Endometrium (tissue), 2 donors: ENCODE data around the gene ZFPL1.

Experiments used
- FAIRE-seq: peaks from 2 replicates; lab custom pipeline; 2012; peaks lifted over from hg19 to GRCh38; lab: Jason Lieb, UNC
- donor health status: control.
- donor health status: control.

The ZFPL1 gene

GRCh38 chr11:65095974-65096806 lies 12.2 kb downstream of the ZFPL1 start, which contains the start of gene VPS51:
TSS of gene VPS51 (plus strand) at chr11:65096214. CDS start at chr11:65096251, 37 bp downstream.
- FAIRE-seq = peak; percentile 23

GRCh38 chr11:65096926-65097325 lies 12.9 kb downstream of the ZFPL1 start:
- FAIRE-seq = no peak

DNA sequence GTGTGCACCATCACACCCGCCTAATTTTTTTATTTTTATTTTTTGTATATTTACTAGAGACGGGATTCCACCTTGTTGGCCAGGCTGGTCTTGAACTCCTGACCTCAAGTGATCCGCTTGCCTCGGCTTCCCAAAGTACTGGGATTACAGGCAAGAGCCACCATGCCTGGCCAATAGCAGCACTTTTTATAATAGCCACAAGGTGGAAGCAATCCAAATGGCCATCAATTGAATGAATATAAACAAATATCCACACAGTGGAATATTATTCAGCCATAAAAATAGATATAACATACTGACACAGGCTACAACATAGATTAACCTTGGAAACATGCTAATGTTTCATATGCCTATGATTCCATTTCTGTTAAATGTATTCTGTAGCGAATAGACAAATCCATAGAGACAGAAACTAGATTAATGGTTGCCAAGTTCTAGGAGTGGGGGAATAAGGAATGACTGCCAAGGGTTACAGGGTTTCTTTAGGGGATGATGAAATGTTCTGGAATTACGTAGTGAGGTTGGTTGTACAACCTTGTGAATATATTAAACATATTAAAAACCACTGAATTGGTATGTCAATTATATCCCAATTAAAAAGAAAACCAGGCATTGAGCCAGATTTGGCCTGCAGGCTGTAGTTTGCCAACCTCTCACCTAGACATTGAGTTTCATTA lies 16.8 kb downstream of the ZFPL1 start:
- no peak for FAIRE-seq

- no peak for FAIRE-seq
Observed at GRCh38 chr11:65102142-65103095, 18.4 kb downstream of the ZFPL1 start.

DNA sequence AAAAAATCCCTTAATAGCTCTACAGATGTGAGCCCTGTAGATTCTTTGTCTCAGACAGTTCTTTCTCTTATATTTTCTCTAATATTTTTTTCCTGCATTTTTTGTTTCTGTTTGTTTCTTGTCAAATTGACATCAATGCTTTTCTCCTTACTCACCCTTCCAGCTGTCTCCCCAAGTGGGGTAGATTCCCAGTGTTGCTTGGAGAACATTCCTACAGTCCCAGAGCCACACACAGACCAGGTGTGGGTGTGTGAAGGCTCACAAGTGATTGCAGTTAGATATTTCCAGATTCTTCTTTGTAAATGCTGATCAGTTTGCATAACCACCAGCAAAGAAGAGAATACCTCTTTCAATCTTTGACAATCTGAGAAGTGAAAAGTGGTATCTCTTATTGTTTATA lies 19.5 kb downstream of the ZFPL1 start:
- no peak for FAIRE-seq

GRCh38 chr11:65104628-65105027 lies 20.6 kb downstream of the ZFPL1 start:
- no peak for FAIRE-seq

GRCh38 chr11:65107078-65107477 lies 23.1 kb downstream of the ZFPL1 start:
- no peak for FAIRE-seq

DNA sequence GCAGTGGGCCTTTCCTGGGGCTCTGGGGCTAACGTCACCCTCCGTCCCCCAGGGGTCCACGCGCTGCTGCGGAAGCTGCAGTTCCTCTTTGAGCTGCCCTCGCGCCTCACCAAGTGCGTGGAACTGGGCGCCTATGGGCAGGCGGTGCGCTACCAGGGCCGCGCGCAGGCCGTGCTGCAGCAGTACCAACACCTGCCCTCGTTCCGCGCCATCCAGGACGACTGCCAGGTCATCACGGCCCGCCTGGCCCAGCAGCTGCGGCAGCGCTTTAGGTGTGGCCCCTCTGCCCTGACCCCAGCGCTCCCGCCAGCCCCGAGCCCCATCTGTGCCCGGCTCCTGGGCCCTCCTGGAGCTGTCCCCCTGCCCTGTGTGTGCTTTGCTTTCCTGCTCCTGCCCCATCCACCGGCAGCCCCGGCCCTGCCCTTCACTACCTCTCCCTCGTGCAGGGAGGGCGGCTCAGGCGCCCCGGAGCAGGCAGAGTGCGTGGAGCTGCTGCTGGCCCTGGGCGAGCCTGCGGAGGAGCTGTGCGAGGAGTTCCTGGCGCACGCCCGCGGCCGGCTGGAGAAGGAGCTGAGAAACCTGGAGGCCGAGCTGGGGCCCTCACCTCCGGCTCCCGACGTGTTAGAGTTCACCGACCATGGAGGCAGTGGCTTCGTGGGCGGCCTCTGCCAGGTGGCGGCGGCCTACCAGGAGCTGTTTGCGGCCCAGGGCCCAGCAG lies 23.9 kb downstream of the ZFPL1 start:
- no peak for FAIRE-seq

DNA sequence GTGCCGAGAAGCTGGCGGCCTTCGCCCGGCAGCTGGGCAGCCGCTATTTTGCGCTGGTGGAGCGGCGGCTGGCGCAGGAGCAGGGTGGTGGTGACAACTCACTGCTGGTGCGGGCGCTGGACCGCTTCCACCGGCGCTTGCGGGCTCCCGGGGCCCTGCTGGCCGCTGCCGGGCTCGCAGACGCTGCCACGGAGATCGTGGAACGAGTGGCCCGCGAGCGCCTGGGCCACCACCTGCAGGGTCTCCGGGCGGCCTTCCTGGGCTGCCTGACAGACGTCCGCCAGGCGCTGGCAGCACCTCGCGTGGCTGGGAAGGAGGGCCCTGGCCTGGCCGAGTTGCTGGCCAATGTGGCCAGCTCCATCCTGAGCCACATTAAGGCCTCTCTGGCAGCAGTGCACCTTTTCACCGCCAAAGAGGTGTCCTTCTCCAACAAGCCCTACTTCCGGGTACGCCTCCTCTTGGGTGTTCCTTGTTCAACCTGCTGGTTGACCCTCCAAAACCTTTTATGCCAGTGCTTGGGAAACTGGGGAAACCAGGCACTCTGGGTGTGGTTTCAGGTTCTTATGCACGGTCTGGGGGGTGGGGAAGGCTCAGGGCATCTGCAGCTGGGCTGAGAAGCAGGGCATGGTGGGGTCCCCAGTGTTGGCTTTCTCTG lies 24.6 kb downstream of the ZFPL1 start:
- FAIRE-seq = no peak

- no peak for FAIRE-seq
Observed at GRCh38 chr11:65109231-65110198, 25.5 kb downstream of the ZFPL1 start.

DNA sequence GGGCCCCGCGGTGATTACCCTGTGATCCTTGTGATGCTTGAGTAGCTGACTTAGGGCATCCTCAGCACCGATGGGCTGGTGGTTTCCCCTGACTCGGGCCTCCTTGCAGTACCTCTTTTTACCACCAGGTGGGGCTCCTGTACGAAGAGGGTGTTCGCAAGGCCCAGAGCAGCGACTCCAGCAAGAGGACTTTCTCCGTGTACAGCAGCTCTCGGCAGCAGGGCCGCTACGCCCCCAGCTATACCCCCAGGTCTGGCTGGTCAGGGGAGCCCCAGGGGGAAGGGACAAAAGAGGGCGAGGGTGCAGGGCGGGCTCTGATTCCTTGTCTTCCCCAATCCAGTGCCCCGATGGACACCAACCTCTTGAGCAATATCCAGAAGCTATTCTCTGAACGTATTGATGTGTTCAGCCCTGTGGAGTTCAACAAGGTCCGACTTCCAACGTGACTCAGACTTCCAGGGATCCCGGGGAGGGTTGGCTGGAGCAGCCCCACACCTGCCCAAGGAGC lies 26.4 kb downstream of the ZFPL1 start:
- no peak for FAIRE-seq

- FAIRE-seq = no peak
Observed at GRCh38 chr11:65111159-65111743, 27.2 kb downstream of the ZFPL1 start.

- FAIRE-seq = peak; percentile 74
Observed at GRCh38 chr11:65111744-65112545, 27.9 kb downstream of the ZFPL1 start, which contains the start of gene TM7SF2. TSS of gene TM7SF2 (plus strand) at chr11:65111872. CDS start at chr11:65112016, 144 bp downstream.

DNA sequence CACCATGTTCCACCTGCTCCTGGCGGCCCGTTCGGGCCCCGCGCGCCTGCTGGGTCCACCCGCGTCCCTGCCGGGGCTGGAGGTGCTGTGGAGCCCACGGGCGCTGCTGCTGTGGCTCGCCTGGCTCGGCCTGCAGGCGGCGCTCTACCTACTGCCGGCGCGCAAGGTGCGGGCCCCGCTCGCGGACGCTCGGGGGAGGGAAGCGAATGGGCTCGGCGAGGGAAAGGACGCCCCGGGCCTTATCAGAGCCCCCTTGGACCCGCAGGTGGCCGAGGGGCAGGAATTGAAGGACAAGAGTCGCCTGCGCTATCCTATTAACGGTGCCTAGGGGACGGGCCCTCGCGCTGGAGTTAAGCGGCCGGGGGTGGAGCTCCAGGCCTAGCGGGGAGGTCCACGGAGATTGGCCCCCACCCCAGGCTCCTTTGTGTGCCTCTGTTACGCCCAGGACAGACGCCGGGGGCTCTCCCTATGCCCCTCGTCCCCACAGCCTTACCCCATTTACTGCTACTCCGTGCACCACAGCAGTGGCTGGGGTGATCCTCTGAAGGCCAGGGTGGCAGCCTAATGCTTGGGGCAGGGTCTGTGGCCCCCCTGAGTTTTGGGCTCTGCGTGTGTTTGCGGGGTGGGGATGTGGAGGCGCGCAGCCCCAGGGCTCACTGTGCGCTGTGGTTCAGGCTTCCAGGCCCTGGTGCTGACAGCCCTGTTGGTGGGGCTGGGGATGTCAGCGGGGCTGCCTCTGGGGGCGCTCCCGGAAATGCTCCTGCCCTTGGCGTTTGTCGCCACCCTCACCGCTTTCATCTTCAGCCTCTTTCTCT lies 28.7 kb downstream of the ZFPL1 start:
- no peak for FAIRE-seq

DNA sequence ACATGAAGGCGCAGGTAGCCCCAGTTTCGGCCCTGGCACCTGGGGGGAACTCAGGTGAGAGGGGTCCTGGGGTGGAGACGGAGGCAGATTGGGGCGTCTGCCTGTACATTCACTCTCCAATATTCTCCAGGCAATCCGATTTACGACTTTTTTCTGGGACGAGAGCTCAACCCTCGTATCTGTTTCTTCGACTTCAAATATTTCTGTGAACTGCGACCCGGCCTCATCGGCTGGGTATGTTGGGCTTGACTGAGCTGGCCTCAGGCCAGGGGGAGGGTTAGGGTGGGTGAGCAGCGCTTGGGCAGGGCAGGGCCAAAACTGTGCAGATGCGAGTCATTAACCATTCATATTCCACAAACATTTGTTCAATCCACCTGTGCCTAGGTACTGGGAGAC lies 29.3 kb downstream of the ZFPL1 start:
- no peak for FAIRE-seq

- FAIRE-seq = no peak
Observed at GRCh38 chr11:65113839-65114238, 29.8 kb downstream of the ZFPL1 start.

DNA sequence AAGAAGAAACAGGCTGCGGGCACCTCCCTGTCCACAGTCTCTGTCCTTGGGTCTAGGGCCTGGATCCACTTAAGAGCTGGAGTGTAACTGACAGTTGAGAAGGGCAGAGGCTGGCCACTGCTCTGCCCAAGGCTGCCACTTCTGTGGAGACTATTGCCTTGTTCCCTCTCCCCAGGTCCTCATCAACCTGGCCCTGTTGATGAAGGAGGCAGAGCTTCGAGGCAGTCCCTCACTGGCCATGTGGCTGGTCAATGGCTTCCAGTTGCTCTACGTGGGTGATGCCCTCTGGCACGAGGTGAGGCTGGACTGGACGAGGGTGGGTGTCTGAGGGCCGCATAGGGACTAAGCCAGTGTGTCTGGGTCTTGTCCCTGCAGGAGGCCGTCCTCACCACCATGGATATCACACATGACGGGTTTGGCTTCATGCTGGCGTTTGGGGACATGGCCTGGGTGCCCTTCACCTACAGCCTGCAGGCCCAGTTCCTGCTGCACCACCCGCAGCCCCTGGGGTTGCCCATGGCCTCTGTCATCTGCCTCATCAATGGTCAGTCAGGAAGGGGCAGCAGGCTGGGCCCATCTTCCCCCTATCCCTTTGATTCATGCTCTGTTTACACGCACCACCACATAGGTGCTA lies 30.6 kb downstream of the ZFPL1 start:
- FAIRE-seq = no peak
